ENCODE data around the gene PRPF40A. TPM values are rescaled to one million over a fixed set of nuclear protein-coding genes. Genes with fewer than 3 reads are reported as not detected.
A peak's percentile ranks its signal among the peaks of the same experiment; 100 is the strongest.

The PRPF40A gene
- total and polyA plus RNA-seq, 2 of the 13 experiments (the other 11 are each of a cell fraction or from before 2014, with no cell fraction given): 146 to 207 TPM

DNA sequence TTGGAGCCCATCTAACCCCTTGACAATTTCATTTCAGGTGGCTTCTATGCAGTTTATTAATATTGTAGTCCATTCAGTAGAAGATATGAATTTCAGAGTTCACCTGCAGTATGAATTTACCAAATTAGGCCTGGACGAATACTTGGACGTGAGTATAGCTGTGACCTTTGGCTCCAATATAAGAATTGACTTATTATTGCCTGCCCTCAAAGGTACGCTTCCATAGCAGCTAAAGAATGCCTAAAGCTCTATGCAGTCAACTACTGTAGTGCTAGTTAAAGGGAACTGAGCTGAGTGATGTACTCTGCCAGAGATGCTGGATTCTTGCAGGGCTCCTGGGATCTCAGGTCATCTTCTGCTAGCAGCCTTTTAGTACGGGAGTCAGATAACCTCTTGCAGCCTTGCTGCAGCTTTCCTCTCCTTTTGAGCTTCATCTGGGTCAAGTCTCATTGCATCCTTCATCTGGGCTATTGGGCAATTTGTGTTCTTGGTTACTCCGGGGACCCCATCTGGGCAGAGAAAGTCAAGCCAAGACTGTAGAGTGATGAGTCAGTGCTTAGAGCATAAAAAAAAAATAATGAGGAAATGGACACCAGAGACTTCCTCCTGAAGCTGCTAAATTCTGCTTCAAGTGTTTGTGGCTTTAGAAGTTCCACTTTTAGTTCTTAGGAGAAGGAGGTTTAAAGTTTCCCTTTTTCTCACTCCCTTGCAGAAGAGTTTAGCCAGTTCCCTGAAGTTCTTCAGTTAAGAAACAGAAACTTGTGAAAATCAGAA is 105.6 kb downstream of the PRPF40A start:
- Histone ChIP-seq H3K79me2 (ENCODE audit: insufficient read depth, low read length) (no peaks in the 10 kb centered on the region), H3K36me3 (replicated peaks in 1 of 2; ENCODE audit: control insufficient read depth in 1 of 2, insufficient read depth in 2 of 2, low read length in 2 of 2) (peaks cover 32 to 81% of the 10 kb centered on the region in 2 experiments), H3K9me3 (ENCODE audit: low read length) (no peaks in the 10 kb centered on the region), H4K20me1 (ENCODE audit: insufficient read depth, low read length) (no peaks in the 10 kb centered on the region), H3K4me3 (replicated peaks in 1 of 3; ENCODE audit: insufficient read depth in 1 of 3, low read depth in 2 of 3, low read length in 3 of 3) (no peak overlapping the region), H2AFZ (ENCODE audit: low read length) (no peak overlapping the region), H3K27me3 (ENCODE audit: control insufficient read depth in 1 of 2, insufficient read depth in 2 of 2, low read length in 2 of 2) (no peaks in the 10 kb centered on the region), H3K9ac (ENCODE audit: insufficient read depth, low read depth, low read length) (no peak overlapping the region), H3K4me2 (ENCODE audit: low read depth, low read length) (no peak overlapping the region), H3K4me1 (ENCODE audit: insufficient read depth, low read length) (no peaks in the 10 kb centered on the region), H3K27ac (ENCODE audit: extremely low read length, insufficient read depth, low read length) (no peak overlapping the region)
- no peak for ATAC-seq
- BruUV-seq (replicated peaks): no TSS peak
- TF ChIP-seq ZNF589 (CRISPR knock-in tag; conservative IDR thresholded peaks at IDR 0.05) (no peak), ZFY (CRISPR knock-in tag; IDR thresholded peaks at IDR 0.05) (no peak), MTA3 (CRISPR knock-in tag; IDR thresholded peaks at IDR 0.05) (no peak), CEBPB (IDR thresholded peaks at IDR 0.05; ENCODE audit: borderline replicate concordance, low read depth, low read length) (0 out of 2 replicates have a peak, but pooled peaks have one; percentile 9), ZNF232 (CRISPR knock-in tag; IDR thresholded peaks at IDR 0.05; ENCODE audit: borderline replicate concordance) (no peak)
- WGBS (ENCODE audit: low lambda C conversion rate): 98% methylated on average over 5 of the region's 5 CpGs
- intact Hi-C loops (cut with micrococcal nuclease; ENCODE audit: unreplicated experiment) (no loop called here), in situ Hi-C loops (cut with HindIII; ENCODE audit: extremely low pct_ligation_motif_present, low pct_unique_long_range_greater_than_20kb) (no loop called here)
- no peak for DNase-seq (ENCODE audit: low spot score)
- ChIA-PET POLR2A (no interaction called here), CTCF (ENCODE audit: low intra/inter-chr PET ratio, low total read pairs) (no interaction called here)
- FAIRE-seq: no peak

DNA sequence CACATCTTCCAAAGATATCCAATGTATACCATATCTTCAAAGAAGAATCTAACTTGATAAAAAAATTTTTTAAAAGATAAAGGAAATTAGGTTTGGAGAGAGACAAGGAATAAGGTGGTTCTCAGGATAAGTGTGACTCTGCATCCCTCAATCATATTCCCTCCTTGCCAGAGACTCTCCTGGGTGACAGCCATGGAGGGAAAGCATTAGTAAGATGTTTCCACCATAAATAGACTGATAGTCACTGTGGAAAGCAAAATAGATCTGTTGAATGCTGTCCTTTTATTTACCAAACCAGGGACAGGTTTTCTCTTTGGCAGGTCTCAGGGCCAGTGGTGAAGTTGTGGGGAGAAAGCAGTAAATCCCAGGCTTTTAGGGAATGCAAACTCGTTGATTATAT is 107.6 kb downstream of the PRPF40A start:
- intact Hi-C loops (cut with micrococcal nuclease; ENCODE audit: unreplicated experiment): no loop called here
- CTCF ChIA-PET (ENCODE audit: low intra/inter-chr PET ratio, low total read pairs): no interaction called here

More for the DNA sequence above, 107.6 kb downstream of the PRPF40A start:
- ATAC-seq: no peak
- no peaks in the 10 kb centered on the region for H3K79me2 ChIP-seq (ENCODE audit: insufficient read depth, low read length)
- H3K4me3 ChIP-seq (replicated peaks in 1 of 3; ENCODE audit: insufficient read depth in 1 of 3, low read depth in 2 of 3, low read length in 3 of 3): no peak overlapping the region
- no peak overlapping the region for H3K4me2 ChIP-seq (ENCODE audit: low read depth, low read length)
- 36% methylated on average over 1 of the region's 1 CpG for WGBS (ENCODE audit: low lambda C conversion rate)
- POLR2A ChIA-PET: no interaction called here
- BruUV-seq (replicated peaks): no TSS peak
- no peak overlapping the region for H3K27ac ChIP-seq (ENCODE audit: extremely low read length, insufficient read depth, low read length)
- TF ChIP-seq ZSCAN25 (CRISPR knock-in tag; IDR thresholded peaks at IDR 0.05): no peak
- in situ Hi-C loops (cut with HindIII; ENCODE audit: extremely low pct_ligation_motif_present, low pct_unique_long_range_greater_than_20kb): no loop called here
- no peaks in the 10 kb centered on the region for H3K9me3 ChIP-seq (ENCODE audit: low read length)
- no peaks in the 10 kb centered on the region for H3K4me1 ChIP-seq (ENCODE audit: insufficient read depth, low read length)
- peaks cover 24 to 65% of the 10 kb centered on the region in 2 experiments for H3K36me3 ChIP-seq (replicated peaks in 1 of 2; ENCODE audit: control insufficient read depth in 1 of 2, insufficient read depth in 2 of 2, low read length in 2 of 2)
- no peak overlapping the region for H3K9ac ChIP-seq (ENCODE audit: insufficient read depth, low read depth, low read length)
- H4K20me1 ChIP-seq (ENCODE audit: insufficient read depth, low read length): no peaks in the 10 kb centered on the region
- DNase-seq (ENCODE audit: low spot score): no peak
- no peaks in the 10 kb centered on the region for H3K27me3 ChIP-seq (ENCODE audit: control insufficient read depth in 1 of 2, insufficient read depth in 2 of 2, low read length in 2 of 2)
- H2AFZ ChIP-seq (ENCODE audit: low read length): no peak overlapping the region
- no peak for FAIRE-seq

All from HepG2 (cell line).